Measurements from ENCODE around the gene PI16. TPM values are rescaled to one million over a fixed set of nuclear protein-coding genes. Genes with fewer than 3 reads are reported as not detected.

The PI16 gene
- total RNA-seq, 4 donors from 2014 or later = 5.7 to 23.8 (median 10.1) TPM

GRCh38 chr6:36949636-36950035 lies 4.9 kb upstream of the PI16 start:
- TF ChIP-seq, protein P1, sequence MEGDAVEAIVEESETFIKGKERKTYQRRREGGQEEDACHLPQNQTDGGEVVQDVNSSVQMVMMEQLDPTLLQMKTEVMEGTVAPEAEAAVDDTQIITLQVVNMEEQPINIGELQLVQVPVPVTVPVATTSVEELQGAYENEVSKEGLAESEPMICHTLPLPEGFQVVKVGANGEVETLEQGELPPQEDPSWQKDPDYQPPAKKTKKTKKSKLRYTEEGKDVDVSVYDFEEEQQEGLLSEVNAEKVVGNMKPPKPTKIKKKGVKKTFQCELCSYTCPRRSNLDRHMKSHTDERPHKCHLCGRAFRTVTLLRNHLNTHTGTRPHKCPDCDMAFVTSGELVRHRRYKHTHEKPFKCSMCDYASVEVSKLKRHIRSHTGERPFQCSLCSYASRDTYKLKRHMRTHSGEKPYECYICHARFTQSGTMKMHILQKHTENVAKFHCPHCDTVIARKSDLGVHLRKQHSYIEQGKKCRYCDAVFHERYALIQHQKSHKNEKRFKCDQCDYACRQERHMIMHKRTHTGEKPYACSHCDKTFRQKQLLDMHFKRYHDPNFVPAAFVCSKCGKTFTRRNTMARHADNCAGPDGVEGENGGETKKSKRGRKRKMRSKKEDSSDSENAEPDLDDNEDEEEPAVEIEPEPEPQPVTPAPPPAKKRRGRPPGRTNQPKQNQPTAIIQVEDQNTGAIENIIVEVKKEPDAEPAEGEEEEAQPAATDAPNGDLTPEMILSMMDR (IDR thresholded peaks at IDR 0.05; ENCODE audit: low read depth) = no peak

- TF ChIP-seq, protein P1 (IDR thresholded peaks at IDR 0.05; ENCODE audit: low read depth) = no peak
Observed at GRCh38 chr6:36953931-36954261, 642 bp upstream of the PI16 start.

- TF ChIP-seq, protein P1 (IDR thresholded peaks at IDR 0.05; ENCODE audit: low read depth) = no peak
Observed at GRCh38 chr6:36955136-36955535, 598 bp downstream of the PI16 start.

DNA sequence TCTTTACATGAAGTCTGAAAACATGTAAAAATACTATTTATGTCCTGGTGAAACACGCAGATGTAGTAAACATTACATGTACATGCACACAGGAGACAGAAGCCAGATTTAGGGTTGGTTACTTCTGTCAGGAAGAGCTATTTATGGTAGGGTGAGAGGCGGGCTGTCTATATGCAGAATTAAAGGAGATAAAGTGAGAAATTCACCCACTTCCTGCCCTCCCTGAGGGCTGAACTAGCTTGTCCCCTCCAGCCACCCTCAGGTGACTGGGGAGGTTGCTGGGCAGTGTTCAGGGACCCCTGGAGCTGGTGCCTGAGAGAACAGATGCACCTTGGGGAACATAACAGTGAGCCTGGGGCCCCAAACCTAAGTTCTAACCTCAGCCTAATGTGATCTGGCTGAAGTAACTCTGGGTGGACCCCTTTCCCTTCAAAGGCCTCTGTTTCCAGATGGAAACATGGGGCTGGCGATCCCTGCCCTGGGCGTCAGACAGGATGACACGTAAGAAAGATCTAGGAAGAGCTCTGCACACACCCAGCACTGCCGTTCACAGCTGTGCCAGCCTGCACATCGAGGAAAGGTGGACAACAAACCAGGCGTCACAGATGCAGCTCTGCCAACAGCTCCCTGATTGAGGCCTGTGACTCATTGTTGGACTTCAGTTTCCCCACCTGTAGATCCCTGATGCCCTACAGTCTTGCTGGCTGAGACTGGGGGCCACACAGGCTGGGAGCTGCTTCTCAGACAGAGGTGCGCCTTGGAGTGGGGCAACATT lies 1.3 kb downstream of the PI16 start:
- TF ChIP-seq, protein P1 (IDR thresholded peaks at IDR 0.05; ENCODE audit: low read depth) = no peak

GRCh38 chr6:36956446-36956820 lies 1.9 kb downstream of the PI16 start:
- TF ChIP-seq, protein P1 (IDR thresholded peaks at IDR 0.05; ENCODE audit: low read depth) = no peak

DNA sequence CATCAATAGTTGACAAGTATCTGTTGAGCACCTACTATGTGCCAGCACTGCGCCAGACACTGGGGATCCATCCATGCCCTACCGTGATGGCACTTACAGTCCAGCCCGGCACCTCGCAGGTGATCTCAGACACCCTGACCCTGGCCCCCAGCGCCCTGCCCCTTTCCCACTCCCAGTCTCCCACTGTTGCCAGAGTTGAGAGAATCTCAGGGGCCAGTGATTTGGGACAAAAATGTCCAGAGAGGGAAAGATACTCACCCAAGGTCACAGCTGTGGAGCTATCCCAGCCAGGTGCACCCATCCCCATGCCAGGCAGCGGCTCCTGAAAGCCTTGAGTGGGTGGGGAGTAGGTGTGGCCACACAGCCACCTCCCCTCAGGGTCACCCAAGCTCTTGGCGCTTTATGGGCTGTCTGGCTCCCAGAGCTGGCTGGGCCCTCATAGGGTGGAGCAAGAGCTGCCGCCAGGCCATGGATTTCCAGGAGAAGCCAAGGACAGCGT lies 3.3 kb downstream of the PI16 start:
- TF ChIP-seq, protein P1 (IDR thresholded peaks at IDR 0.05; ENCODE audit: low read depth) = no peak

DNA sequence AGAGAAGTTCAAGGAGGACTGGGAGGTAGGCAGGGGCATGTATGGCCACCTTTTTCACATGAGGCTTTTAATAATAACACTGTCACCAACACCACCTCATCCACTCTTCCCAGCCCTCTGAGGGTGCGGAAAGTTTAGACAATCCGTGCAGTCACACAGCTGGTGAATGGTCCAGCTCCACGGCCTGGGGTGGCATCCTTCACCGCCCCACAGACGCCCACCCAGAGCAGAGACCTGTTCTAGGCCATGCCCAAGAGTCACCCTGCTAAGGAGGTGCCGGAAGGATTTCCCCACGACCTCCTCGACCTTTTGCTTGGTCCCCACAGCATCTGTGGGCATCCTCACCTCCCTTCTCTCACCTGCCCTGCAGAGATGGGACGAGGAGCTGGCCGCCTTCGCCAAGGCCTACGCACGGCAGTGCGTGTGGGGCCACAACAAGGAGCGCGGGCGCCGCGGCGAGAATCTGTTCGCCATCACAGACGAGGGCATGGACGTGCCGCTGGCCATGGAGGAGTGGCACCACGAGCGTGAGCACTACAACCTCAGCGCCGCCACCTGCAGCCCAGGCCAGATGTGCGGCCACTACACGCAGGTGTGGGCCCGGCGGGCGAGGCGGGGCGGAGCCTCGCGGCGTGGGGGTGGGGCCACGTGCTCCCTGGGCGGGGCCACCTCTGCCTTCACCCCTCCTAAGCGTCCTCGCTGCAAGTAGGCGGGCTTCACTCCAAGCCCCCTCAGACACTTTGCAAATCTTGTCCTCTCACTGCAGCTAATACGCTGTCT lies 4.4 kb downstream of the PI16 start:
- TF ChIP-seq, protein P1 (IDR thresholded peaks at IDR 0.05; ENCODE audit: low read depth) = no peak

Data from subcutaneous adipose tissue (tissue), 4 donors.